Left cardiac atrium (tissue), 4 donors: ENCODE results near the gene FGFRL1. TPM values are rescaled to one million over a fixed set of nuclear protein-coding genes. Genes with fewer than 3 reads are reported as not detected.

Experiments
- ATAC-seq, 2 donors: fragments of 200-7000 bp; cut with Tn5 transposase; one replicate each; pipeline ENCODE4 v1.9.1; 2020; ENCODE audit warnings: mild to moderate bottlenecking in 2 of 2, moderate library complexity in 2 of 2
- DNase-seq: peaks from one replicate; pipeline ENCODE4 v3.0.0-alpha.2; 2020
- intact Hi-C, 2 donors: fragments of 100-400 bp; cut with DNase I; formaldehyde crosslinking; loops; one replicate each; pipeline versions ENCODE4 v1.14.1 to v1.15.1; 2022 to 2023
- total RNA-seq, 2 donors: library from RNA; stranded (reverse); fragmentation: NEBNext Ultra II Directional; extraction: Animal tissue kit (Norgen Biotek cat#: 25700); gene quantifications; one replicate each; pipeline ENCODE4 v1.2.1, GENCODE V29; 2021
- donor health status: DM: no; HTN: yes; CAD: no.
- donor health status: DM: no; HTN: yes; CAD: no; lungs with severe emphysema.
- donor health status: DM: yes; HTN: yes; CAD: no.
- donor health status: Dilated cardiomyopathy.

Gene FGFRL1
- total RNA-seq, 2 donors from 2014 or later, result 21.6 to 29.0 TPM

DNA sequence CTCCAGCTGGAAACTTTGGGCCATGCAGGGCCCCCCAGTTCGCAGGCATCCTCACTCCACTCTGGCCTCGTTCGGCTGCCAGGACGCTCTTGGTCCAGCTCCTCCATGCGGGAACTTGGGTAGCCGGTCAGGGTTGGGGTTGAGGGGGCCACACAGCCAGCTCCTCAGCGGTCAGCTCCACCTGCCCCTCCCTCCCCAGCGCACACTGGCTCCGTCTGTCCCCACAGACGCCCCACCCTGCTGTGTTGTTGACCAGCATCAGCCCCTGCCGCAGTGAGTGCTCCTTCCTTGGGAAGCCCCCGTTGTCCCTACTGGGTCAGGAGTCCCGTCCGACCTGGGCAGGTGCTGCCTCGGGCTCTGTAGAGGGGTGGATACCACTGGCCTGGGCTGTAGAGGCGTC is 5.8 kb downstream of the FGFRL1 start:
- intact Hi-C loops, result no loop called here
- ATAC-seq (no peak), DNase-seq (no peak)

DNA sequence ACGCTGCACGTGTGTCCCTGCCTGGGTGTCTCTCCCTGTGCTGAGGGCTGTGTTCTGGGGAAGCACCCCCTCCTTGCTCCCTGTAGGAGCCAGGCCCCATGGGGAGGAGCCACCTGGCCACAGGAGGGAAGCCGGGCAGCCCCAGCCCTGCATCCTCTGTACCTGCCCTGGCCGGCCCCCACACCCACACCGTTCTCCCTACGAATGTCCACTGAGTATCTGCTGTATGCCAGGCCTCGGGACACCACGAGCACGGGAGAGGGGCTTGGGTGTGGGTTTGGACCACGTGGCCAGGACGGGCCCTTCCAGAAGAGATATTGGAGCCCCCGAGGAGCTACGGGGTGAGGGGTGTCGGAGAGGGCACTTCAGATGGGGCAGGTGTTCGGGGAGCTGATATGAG is 6.3 kb downstream of the FGFRL1 start:
- intact Hi-C loops, result no loop called here
- DNase-seq, result no peak

DNA sequence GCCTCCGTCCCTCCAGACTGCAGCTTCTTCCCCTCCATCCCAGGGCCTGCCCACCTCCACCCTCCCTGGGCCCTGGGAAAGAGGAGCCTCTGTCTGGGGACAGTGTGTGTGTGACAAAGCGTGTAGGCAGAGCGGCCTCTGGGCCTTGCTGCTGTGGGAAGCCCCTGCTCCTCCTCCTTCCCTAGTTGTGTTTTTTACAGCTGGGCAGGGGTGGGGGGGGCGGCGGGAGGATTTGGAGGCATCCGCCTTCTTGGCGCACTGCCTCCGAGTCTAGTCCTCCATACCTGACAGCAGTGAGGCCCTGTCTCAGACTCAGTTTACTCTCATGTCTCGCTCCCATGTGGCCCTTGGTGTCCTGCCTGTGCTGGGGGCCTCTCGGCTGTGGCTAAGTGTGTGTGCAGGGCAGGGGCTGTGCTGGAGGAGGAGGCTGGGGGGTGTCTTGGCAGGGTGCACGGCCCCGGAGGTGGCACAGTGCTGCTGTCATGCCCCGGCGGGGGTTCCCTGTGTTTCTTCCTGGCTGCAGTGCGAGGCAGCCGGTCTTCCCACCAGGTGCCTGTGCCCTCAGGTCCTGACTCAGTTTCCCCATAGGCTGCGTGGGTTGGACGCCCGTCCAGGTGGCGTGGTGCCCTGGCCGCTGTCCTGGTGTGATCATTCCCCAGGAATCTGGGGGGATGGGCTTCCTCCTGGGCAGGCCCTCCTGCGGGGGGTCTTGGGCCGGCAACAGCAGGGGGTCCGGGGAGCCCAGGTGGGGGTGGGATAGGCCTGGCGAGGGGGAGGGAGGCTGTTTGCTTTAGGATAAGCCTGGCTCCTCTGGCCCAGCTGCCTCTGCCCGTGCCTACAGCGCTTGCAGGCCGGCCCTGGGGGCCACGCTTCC is 7.0 kb downstream of the FGFRL1 start:
- intact Hi-C loops, result no loop called here
- DNase-seq, result no peak
- ATAC-seq, result no peak

More for the DNA sequence above, 6.3 kb downstream of the FGFRL1 start:
- no peak for ATAC-seq

DNA sequence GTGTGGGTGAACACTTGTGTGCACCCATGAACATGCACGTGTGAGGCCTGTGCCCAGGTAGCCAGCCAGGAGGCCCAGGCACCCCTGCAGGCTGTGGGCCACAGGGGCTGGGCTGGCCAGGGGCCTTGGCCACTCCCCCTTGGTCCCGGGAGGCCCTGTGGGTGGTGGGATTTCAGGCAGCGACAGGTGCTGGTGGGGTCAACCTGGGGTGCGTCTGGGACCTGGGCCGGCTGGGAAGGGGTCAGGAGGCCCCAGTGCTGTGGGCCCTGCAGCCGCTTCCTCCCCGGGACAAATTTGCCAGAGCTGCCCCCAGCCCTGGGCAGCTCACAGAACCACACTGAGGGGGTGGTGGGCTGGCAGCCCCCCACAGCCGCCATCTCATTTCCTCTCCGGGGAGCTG is 7.9 kb downstream of the FGFRL1 start:
- intact Hi-C loops, result no loop called here
- DNase-seq, result no peak
- no peak for ATAC-seq

DNA sequence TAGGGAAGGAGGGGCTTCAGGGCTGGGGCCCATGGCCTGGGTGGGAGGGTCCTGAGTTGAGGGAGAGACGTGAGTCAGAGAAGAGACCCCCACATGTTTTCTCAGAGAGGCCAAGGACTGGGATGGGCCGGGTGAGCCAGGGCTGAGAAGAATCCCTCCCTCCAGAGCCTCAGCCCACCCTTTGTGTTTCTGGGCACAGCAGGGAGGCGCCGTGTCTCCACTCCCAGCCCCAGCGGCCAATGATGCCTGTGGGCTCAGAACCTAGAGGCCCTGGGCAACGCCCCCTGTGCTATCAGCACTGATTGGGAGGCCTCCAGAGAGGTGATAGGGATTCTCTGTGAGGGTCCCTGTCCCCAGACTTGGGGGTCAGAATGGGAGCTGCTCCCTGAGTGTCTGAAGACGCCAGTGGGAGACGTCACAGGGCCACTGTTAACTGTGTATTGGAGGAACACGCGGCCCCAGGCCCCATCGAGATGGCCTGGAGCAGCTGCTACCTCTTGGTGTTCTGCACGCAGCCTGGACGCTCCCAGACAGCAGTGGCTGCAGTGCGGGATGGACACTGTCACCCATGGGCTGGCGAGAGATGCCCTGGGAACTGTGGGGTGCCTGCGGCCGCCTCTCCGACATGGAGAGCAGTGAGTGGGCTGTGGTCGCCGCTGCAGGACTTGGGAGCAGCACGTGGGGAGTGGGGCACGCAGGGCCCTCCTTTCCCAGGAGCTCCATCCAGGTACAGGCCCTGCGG is 8.5 kb downstream of the FGFRL1 start:
- intact Hi-C loops, result no loop called here
- DNase-seq (no peak), ATAC-seq (no peak)

DNA sequence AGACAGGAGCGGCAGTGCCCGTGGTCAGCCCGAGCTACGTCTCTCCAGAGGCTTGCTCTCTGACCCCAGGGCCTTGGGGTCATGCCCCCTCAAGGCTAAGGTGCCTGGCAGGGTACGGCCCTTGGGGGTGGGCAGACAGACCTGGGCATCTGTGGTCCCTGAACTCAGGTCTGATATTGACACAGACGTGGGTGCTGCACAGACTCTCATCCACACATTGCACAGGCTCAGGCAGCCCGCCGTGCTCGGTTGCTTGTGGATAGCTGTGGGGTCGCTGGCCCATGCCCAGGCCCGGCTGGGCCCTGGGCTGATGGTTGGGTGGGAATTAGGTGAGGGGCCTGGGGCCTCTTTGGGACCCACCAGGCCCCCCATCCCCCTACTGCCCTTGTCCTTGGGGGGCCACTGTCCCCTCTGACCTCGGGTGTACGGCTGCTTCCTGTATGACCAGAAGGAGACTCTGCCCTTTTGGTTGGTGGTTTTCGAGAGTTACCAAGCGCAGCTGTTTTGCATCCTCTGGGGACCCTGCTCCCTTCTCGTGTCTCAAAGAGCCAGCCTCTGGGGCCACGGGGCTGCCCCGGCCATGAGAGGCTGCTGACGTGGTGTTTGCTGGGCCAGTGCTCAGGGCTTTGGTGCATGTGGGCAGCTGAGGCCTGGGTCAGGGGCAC is 10.1 kb downstream of the FGFRL1 start:
- no peak for DNase-seq
- ATAC-seq, result no peak
- intact Hi-C loops, result no loop called here

DNA sequence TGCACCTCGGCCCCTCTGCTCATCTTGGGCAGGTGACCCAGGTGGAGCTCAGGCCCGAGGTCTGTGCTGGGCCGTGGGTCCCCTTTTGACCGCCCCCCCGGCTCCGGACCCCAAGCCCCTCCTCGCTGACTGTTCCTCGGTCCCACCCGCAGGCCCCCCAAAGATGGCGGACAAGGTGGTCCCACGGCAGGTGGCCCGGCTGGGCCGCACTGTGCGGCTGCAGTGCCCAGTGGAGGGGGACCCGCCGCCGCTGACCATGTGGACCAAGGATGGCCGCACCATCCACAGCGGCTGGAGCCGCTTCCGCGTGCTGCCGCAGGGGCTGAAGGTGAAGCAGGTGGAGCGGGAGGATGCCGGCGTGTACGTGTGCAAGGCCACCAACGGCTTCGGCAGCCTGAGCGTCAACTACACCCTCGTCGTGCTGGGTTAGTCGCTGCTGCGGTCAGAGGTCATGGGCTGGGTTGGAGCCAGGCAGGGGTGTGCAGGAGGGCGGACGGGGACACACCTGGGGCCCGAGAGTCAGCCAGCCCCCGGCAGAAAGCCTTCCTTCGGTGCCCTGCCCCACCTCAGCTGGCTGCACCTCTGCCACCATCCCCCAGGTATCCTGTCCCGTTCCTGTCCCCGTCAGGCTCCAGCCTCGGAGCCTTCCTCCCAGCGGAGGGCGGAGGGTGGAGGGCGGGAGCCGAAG is 10.8 kb downstream of the FGFRL1 start:
- ATAC-seq, result no peak
- DNase-seq, result no peak
- intact Hi-C loops, result no loop called here

DNA sequence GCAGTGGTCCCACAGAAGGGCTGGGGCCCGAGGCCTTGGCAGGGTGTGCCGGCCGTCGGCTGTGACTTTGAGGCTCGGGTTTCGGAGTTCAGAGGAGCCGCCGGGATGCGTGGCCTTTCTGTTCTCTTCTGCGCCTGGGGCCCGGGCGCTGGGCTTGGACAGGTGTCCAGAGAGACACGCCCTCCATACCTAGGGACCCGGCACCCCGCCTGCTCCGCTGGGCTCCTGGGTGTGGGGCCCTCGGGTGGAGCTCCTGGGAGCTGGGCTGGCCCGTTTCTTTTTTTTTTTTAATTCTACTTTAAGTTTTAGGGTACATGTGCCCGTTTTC is 11.3 kb downstream of the FGFRL1 start:
- intact Hi-C loops, result no loop called here
- ATAC-seq, result no peak
- DNase-seq, result no peak

- intact Hi-C loops, result no loop called here
- DNase-seq (no peak), ATAC-seq (no peak)
Measured at GRCh38 chr4:1023075-1023640, 11.7 kb downstream of the FGFRL1 start.

DNA sequence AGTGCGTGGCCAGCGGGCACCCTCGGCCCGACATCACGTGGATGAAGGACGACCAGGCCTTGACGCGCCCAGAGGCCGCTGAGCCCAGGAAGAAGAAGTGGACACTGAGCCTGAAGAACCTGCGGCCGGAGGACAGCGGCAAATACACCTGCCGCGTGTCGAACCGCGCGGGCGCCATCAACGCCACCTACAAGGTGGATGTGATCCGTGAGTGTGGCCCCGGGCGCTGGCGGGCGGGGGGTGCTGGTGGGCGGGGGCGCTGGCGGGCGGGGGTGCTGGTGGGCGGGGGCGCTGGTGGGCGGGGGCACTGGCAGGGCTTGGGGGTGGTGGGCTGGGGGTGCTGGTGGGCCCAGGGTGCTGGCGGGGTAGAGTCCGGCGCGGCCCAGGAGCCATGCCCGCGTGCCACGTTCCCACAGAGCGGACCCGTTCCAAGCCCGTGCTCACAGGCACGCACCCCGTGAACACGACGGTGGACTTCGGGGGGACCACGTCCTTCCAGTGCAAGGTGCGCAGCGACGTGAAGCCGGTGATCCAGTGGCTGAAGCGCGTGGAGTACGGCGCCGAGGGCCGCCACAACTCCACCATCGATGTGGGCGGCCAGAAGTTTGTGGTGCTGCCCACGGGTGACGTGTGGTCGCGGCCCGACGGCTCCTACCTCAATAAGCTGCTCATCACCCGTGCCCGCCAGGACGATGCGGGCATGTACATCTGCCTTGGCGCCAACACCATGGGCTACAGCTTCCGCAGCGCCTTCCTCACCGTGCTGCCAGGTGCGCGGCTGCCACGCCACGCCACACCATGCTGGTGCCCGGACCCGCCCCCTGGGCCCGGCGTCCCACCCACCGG is 12.7 kb downstream of the FGFRL1 start:
- no peak for ATAC-seq
- intact Hi-C loops, result no loop called here
- DNase-seq, result no peak

DNA sequence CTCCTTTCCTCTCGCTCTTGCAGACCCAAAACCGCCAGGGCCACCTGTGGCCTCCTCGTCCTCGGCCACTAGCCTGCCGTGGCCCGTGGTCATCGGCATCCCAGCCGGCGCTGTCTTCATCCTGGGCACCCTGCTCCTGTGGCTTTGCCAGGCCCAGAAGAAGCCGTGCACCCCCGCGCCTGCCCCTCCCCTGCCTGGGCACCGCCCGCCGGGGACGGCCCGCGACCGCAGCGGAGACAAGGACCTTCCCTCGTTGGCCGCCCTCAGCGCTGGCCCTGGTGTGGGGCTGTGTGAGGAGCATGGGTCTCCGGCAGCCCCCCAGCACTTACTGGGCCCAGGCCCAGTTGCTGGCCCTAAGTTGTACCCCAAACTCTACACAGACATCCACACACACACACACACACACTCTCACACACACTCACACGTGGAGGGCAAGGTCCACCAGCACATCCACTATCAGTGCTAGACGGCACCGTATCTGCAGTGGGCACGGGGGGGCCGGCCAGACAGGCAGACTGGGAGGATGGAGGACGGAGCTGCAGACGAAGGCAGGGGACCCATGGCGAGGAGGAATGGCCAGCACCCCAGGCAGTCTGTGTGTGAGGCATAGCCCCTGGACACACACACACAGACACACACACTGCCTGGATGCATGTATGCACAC is 13.6 kb downstream of the FGFRL1 start:
- ATAC-seq (no peak), DNase-seq (no peak)
- intact Hi-C loops, result no loop called here

- peak; percentile 19 to 55 for ATAC-seq
- intact Hi-C loops, result no loop called here
- no peak for DNase-seq
Measured at GRCh38 chr4:1026115-1026514, 14.7 kb downstream of the FGFRL1 start.

- DNase-seq (no peak), ATAC-seq (no peak)
- intact Hi-C loops, result no loop called here
Measured at GRCh38 chr4:1027219-1027914, 15.9 kb downstream of the FGFRL1 start.

DNA sequence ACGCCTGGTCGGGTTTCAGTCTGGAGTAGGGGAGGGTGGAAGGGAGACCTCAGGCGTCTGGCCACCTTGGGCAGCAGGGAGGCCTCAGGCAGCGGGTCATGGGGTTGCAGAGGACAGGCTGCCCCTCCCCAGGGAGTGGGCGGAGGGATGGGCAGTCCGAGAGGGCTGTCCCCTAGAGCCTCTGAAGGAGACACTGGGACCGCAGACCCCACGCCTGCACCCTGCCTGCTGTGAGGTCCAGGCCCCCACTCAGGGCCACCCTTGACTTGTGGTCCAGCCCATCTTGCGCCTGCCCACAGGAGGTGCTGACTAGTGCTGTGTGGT is 16.5 kb downstream of the FGFRL1 start:
- DNase-seq, result no peak
- no peak for ATAC-seq
- intact Hi-C loops, result no loop called here

DNA sequence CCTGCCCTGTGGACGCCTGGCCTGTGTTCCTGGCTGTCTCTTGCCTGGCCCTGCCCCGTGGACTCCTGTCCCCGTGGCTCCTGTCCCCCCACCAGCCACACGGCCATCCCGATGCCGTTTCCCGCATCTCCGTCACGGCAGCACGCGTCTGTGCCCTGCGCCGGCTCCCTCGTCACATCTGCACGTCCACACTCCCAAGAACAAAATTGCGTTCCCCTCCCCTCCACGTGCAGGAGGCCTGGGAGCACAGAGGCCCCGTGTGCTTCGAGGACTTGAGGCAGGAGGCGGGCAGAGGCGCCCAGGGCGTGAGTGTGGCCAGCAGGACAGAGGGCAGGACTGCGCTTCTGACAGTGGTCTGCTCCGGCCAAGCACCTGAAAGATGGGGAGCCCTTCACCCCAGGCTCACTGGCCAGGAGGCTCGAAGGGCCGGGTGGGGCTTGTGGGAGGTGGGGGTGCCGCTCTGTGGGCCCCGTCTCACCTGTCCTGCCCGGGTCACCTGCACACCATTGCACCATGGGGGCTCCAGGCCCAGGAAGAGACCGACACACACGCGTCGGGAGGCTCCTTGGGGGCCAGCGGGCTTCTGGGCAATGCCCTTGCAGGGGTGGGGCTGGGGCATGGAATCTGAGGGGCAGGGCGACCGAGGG is 17.3 kb downstream of the FGFRL1 start:
- no peak for ATAC-seq
- intact Hi-C loops, result no loop called here
- DNase-seq, result no peak

GRCh38 chr4:1029529-1029928 is 18.1 kb downstream of the FGFRL1 start:
- no peak for ATAC-seq
- no peak for DNase-seq
- intact Hi-C loops, result no loop called here

DNA sequence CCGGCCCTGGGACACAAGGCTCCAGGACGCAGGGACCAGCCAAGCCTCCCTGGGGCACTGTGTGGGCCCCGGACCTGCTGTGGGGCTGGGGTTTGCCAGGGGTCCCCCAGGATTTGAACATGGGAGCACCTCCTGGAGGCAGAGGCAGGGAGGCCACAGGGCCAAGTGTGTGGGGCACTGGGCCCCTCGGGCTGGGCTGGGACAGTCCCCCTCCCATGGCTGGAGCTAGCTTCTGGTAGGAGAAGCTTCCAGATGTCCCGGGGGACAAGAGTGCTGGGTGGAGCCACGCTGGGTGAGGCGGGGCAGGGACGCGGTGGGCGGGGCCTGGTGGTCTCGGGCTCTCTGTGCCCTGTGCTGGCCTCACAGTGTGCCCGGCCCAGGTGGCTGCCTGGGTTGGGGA is 18.6 kb downstream of the FGFRL1 start:
- intact Hi-C loops, result no loop called here
- DNase-seq (no peak), ATAC-seq (no peak)
